Keratinocyte (primary cell): ENCODE measurements around the gene DNAH3.

ENCODE experiments used
- EZH2 ChIP-seq: IDR thresholded peaks from one replicate; pipeline ENCODE4 v1.6.1; 2012; ENCODE audit warnings: inconsistent platforms, mild to moderate bottlenecking, low read length, moderate library complexity
- TF ChIP-seq, protein P1 (sequence below), 3 experiments: IDR thresholded peaks in 1 of 3; conservative IDR thresholded peaks in 1 of 3; optimal IDR thresholded peaks in 1 of 3; 2 replicates in 2 of 3; 3 replicates in 1 of 3; pipeline versions ENCODE3 to v1.5.1; 2011; ENCODE audit warnings: low read length in 3 of 3, mild to moderate bottlenecking in 3 of 3, moderate library complexity in 2 of 3, control low read depth in 1 of 3, inconsistent platforms in 1 of 3; ENCODE audit not compliant: insufficient read depth in 2 of 3; ENCODE audit errors: extremely low read depth in 1 of 3

DNA sequence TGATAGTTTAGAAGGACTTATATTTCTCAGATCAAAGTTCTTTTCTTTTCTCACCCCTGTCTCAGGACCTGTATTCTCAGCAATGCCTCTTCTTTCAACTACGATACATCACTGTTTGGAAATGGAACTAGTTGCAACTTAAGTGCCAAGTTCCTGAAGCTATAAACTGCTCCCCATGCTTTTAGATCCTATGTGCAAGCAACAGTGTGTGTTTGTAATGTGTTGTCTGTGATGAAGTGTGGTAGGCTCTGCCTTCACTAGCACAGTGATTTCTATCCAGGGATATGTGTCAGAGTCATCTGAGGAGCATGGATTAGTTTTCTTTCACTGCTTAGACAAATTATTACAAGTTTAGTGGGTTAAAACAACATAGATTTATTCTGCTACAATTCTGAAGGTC lies 42.3 kb upstream of the DNAH3 start:
- TF ChIP-seq, protein P1, sequence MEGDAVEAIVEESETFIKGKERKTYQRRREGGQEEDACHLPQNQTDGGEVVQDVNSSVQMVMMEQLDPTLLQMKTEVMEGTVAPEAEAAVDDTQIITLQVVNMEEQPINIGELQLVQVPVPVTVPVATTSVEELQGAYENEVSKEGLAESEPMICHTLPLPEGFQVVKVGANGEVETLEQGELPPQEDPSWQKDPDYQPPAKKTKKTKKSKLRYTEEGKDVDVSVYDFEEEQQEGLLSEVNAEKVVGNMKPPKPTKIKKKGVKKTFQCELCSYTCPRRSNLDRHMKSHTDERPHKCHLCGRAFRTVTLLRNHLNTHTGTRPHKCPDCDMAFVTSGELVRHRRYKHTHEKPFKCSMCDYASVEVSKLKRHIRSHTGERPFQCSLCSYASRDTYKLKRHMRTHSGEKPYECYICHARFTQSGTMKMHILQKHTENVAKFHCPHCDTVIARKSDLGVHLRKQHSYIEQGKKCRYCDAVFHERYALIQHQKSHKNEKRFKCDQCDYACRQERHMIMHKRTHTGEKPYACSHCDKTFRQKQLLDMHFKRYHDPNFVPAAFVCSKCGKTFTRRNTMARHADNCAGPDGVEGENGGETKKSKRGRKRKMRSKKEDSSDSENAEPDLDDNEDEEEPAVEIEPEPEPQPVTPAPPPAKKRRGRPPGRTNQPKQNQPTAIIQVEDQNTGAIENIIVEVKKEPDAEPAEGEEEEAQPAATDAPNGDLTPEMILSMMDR (optimal IDR thresholded peaks at IDR 0.05 in 1 of 3, IDR thresholded peaks at IDR 0.05 in 1 of 3, conservative IDR thresholded peaks at IDR 0.05 in 1 of 3; ENCODE audit: extremely low read depth in 1 of 3, insufficient read depth in 2 of 3, low read length in 3 of 3) = no peak
- no peak for TF ChIP-seq EZH2
